ENCODE data around the gene TMEM120B. TPM values are rescaled to one million over a fixed set of nuclear protein-coding genes. Genes with fewer than 3 reads are reported as not detected.

TMEM120B gene
- total RNA-seq, 1 experiment from 2014 or later: 18.5 TPM

DNA sequence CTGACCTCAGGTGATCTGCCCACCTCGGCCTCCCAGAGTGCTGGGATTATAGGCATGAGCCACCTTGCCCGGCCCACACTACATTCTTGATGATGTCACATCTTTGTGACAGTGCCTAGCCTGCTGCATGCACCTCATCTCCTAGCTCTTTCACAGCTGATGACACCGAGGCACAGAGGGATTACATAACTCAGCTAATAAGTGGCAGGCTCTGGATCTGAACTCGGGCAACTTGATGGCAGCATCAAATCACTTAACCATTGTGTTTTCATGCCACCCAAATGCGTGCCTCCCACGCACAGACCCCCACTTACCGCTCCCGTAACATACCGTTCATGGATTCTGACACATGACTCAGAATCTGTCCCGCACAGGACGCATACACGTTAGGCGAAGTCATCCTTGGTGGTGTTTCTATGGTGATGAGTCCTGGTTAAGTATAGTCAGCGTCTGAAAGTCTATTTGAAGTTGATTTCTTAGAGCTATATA lies 7.4 kb downstream of the TMEM120B start:
- H3K9me3 ChIP-seq (ENCODE audit: low read length): no peaks in the 10 kb centered on the region
- no peak overlapping the region for H3K9ac ChIP-seq (ENCODE audit: low read length)
- peaks cover 4% of the 10 kb centered on the region; the same call in 1 of the 2 replicates for H3K4me1 ChIP-seq (ENCODE audit: insufficient read depth, low read length)
- CTCF ChIA-PET: no interaction called here
- ATAC-seq (peak; percentile 45), DNase-seq (peak; percentile 53)
- H3K4me2 ChIP-seq (ENCODE audit: low read length): no peak overlapping the region
- H3K27me3 ChIP-seq (ENCODE audit: low read length): no peaks in the 10 kb centered on the region
- no peak for TF ChIP-seq EZH2phosphoT487 (IDR thresholded peaks at IDR 0.05; ENCODE audit: borderline replicate concordance, low read length)
- no peak for TF ChIP-seq EZH2 (IDR thresholded peaks at IDR 0.05; ENCODE audit: low read length, unreplicated experiment)
- TF ChIP-seq, protein P1, sequence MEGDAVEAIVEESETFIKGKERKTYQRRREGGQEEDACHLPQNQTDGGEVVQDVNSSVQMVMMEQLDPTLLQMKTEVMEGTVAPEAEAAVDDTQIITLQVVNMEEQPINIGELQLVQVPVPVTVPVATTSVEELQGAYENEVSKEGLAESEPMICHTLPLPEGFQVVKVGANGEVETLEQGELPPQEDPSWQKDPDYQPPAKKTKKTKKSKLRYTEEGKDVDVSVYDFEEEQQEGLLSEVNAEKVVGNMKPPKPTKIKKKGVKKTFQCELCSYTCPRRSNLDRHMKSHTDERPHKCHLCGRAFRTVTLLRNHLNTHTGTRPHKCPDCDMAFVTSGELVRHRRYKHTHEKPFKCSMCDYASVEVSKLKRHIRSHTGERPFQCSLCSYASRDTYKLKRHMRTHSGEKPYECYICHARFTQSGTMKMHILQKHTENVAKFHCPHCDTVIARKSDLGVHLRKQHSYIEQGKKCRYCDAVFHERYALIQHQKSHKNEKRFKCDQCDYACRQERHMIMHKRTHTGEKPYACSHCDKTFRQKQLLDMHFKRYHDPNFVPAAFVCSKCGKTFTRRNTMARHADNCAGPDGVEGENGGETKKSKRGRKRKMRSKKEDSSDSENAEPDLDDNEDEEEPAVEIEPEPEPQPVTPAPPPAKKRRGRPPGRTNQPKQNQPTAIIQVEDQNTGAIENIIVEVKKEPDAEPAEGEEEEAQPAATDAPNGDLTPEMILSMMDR (conservative IDR thresholded peaks at IDR 0.05; ENCODE audit: low read depth, low read length): no peak
- H3K36me3 ChIP-seq (ENCODE audit: low read depth, low read length): 0 out of 2 replicates have a peak, but pooled peaks cover 6% of the 10 kb centered on the region
- intact Hi-C loops (cut with micrococcal nuclease): no loop called here
- POLR2A ChIA-PET (ENCODE audit: unreplicated experiment): interaction anchor here (0.5 kb wide), 1 partner anchor 56 kb away, joined by 6 read pairs; no protein-coding TSS in a partner anchor
- no peaks in the 10 kb centered on the region for H3F3A ChIP-seq (ENCODE audit: low read length, unreplicated experiment)
- peaks cover 59% of the 10 kb centered on the region for H3K79me2 ChIP-seq (ENCODE audit: low read length)
- no peaks in the 10 kb centered on the region for H4K20me1 ChIP-seq (ENCODE audit: low read length)
- H3K27ac ChIP-seq (ENCODE audit: low read length): no peak overlapping the region
- no TSS peak for BruUV-seq (replicated peaks)
- no peak overlapping the region for H3K4me3 ChIP-seq (ENCODE audit: low read length)
- H2AFZ ChIP-seq (ENCODE audit: low read length): no peak overlapping the region
- H3K9me2 ChIP-seq (replicated peaks; ENCODE audit: low read length): no peaks in the 10 kb centered on the region

DNA sequence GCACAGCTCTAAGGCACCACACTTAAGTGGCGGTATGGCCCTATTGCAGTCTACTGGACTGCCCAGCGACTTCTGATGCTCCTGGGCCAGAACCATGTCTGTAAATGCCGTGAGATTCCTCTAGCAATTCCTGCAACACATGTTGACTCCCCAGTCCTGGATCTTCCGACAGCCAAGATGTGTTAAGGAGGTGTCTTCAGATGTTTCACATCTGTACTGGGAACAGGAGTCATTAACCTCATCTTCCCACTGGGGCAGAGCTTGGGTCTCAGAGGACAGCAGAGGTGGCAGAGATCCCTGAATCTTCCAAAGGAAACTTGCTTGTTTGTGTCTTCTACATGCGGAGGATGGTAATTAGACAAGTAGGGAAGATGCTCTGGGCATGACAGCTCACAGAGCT lies 8.2 kb downstream of the TMEM120B start:
- DNase-seq (no peak), ATAC-seq (no peak)
- H3K36me3 ChIP-seq (ENCODE audit: low read depth, low read length): 0 out of 2 replicates have a peak, but pooled peaks cover 6% of the 10 kb centered on the region
- H2AFZ ChIP-seq (ENCODE audit: low read length): no peak overlapping the region
- H4K20me1 ChIP-seq (ENCODE audit: low read length): no peaks in the 10 kb centered on the region
- H3F3A ChIP-seq (ENCODE audit: low read length, unreplicated experiment): no peaks in the 10 kb centered on the region
- no TSS peak for BruUV-seq (replicated peaks)
- no peak overlapping the region for H3K4me3 ChIP-seq (ENCODE audit: low read length)
- ChIA-PET CTCF (no interaction called here), POLR2A (ENCODE audit: unreplicated experiment) (no interaction called here)
- H3K9me2 ChIP-seq (replicated peaks; ENCODE audit: low read length): no peaks in the 10 kb centered on the region
- no peaks in the 10 kb centered on the region for H3K9me3 ChIP-seq (ENCODE audit: low read length)
- no peak overlapping the region for H3K27ac ChIP-seq (ENCODE audit: low read length)
- TF ChIP-seq EZH2 (IDR thresholded peaks at IDR 0.05; ENCODE audit: low read length, unreplicated experiment) (no peak), EZH2phosphoT487 (IDR thresholded peaks at IDR 0.05; ENCODE audit: borderline replicate concordance, low read length) (no peak)
- TF ChIP-seq, protein P1 (conservative IDR thresholded peaks at IDR 0.05; ENCODE audit: low read depth, low read length): no peak
- H3K79me2 ChIP-seq (ENCODE audit: low read length): peaks cover 52% of the 10 kb centered on the region
- no peak overlapping the region for H3K9ac ChIP-seq (ENCODE audit: low read length)
- no peak overlapping the region for H3K4me2 ChIP-seq (ENCODE audit: low read length)
- peaks cover 4% of the 10 kb centered on the region; the same call in 1 of the 2 replicates for H3K4me1 ChIP-seq (ENCODE audit: insufficient read depth, low read length)
- H3K27me3 ChIP-seq (ENCODE audit: low read length): no peaks in the 10 kb centered on the region
- intact Hi-C loops (cut with micrococcal nuclease): no loop called here

DNA sequence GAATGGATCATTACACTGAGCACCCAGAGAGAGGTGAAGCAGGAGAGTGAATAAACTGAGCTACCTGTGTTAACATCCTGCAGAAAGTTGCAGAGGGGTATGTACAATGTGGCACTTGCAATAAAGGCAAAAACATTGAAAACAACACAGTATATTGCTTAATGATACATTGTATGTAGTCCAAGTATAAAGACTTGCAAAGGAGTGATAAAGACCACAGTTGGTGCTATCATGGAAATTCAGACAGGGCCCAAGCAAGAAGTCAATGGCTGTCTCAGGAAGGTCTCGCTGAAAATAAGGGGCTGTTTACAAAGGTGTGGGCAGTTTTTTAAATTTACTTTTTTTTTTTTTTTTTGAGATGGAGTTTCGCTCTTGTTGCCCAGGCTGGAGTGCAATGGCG lies 10.0 kb downstream of the TMEM120B start:
- Histone ChIP-seq H3K79me2 (ENCODE audit: low read length) (peaks cover 42% of the 10 kb centered on the region), H3K4me3 (ENCODE audit: low read length) (no peak overlapping the region), H3K36me3 (ENCODE audit: low read depth, low read length) (0 out of 2 replicates have a peak, but pooled peaks cover 6% of the 10 kb centered on the region), H3K4me2 (ENCODE audit: low read length) (no peak overlapping the region), H3K9ac (ENCODE audit: low read length) (no peak overlapping the region), H3K27ac (ENCODE audit: low read length) (no peak overlapping the region), H3K27me3 (ENCODE audit: low read length) (no peaks in the 10 kb centered on the region), H3K4me1 (ENCODE audit: insufficient read depth, low read length) (no peaks in the 10 kb centered on the region), H3F3A (ENCODE audit: low read length, unreplicated experiment) (no peaks in the 10 kb centered on the region), H3K9me2 (replicated peaks; ENCODE audit: low read length) (no peaks in the 10 kb centered on the region), H4K20me1 (ENCODE audit: low read length) (no peaks in the 10 kb centered on the region), H3K9me3 (ENCODE audit: low read length) (no peaks in the 10 kb centered on the region), H2AFZ (ENCODE audit: low read length) (no peak overlapping the region)
- ATAC-seq (no peak), DNase-seq (no peak)
- ChIA-PET CTCF (no interaction called here), POLR2A (ENCODE audit: unreplicated experiment) (no interaction called here)
- TF ChIP-seq, protein P1 (conservative IDR thresholded peaks at IDR 0.05; ENCODE audit: low read depth, low read length): no peak
- TF ChIP-seq EZH2 (IDR thresholded peaks at IDR 0.05; ENCODE audit: low read length, unreplicated experiment) (no peak), EZH2phosphoT487 (IDR thresholded peaks at IDR 0.05; ENCODE audit: borderline replicate concordance, low read length) (no peak)
- intact Hi-C loops (cut with micrococcal nuclease): no loop called here
- BruUV-seq (replicated peaks): no TSS peak
